HEK293 (cell line): ENCODE measurements around the gene GSN.

ENCODE experiments used
- FEZF1 ChIP-seq: fragments of 450-650 bp; formaldehyde crosslinking; IDR thresholded peaks from 2 replicates; pipeline ENCODE4 v1.5.1; 2016; ENCODE audit warnings: missing biosample characterization, missing genetic modification characterization
- GLI2 ChIP-seq: fragments of 450-650 bp; formaldehyde crosslinking; IDR thresholded peaks from 2 replicates; pipeline ENCODE4; 2017; ENCODE audit warnings: missing biosample characterization, missing genetic modification characterization, low read depth, borderline replicate concordance
- PATZ1 ChIP-seq: fragments of 450-650 bp; formaldehyde crosslinking; IDR thresholded peaks from 2 replicates; pipeline ENCODE4 v1.5.1; 2016; ENCODE audit warnings: missing biosample characterization, missing genetic modification characterization
- PRDM1 ChIP-seq: fragments of 450-650 bp; formaldehyde crosslinking; IDR thresholded peaks from 2 replicates; pipeline ENCODE4; 2016; ENCODE audit warnings: missing biosample characterization, missing genetic modification characterization
- PRDM10 ChIP-seq: fragments of 450-650 bp; formaldehyde crosslinking; IDR thresholded peaks from 2 replicates; pipeline ENCODE4 v1.5.1; 2016; ENCODE audit warnings: missing biosample characterization, missing genetic modification characterization
- PRDM6 ChIP-seq: fragments of 450-650 bp; formaldehyde crosslinking; IDR thresholded peaks from 2 replicates; pipeline ENCODE4 v1.5.1; 2017; ENCODE audit warnings: missing biosample characterization, missing genetic modification characterization
- RBAK ChIP-seq: fragments of 450-650 bp; formaldehyde crosslinking; IDR thresholded peaks from 2 replicates; pipeline ENCODE4 v1.5.1; 2016; ENCODE audit warnings: missing biosample characterization, missing genetic modification characterization
- TRIM28 ChIP-seq: IDR thresholded peaks from 2 replicates; pipeline ENCODE4 v1.6.1; 2011; ENCODE audit warnings: low read length, control low read depth, borderline replicate concordance
- ZNF114 ChIP-seq: fragments of 450-650 bp; formaldehyde crosslinking; IDR thresholded peaks from 2 replicates; pipeline ENCODE4 v1.5.0; 2017; ENCODE audit warnings: missing biosample characterization, missing genetic modification characterization
- ZNF146 ChIP-seq: fragments of 450-650 bp; formaldehyde crosslinking; IDR thresholded peaks from 2 replicates; pipeline ENCODE4 v1.5.1; 2016; ENCODE audit warnings: missing biosample characterization, missing genetic modification characterization
- ZNF157 ChIP-seq: fragments of 450-650 bp; formaldehyde crosslinking; IDR thresholded peaks from 2 replicates; pipeline ENCODE4 v1.5.1; 2016; ENCODE audit warnings: missing biosample characterization, missing genetic modification characterization
- ZNF19 ChIP-seq: fragments of 450-650 bp; formaldehyde crosslinking; IDR thresholded peaks from 2 replicates; pipeline ENCODE4; 2016; ENCODE audit warnings: missing biosample characterization, missing genetic modification characterization, low read depth
- ZNF221 ChIP-seq: fragments of 450-650 bp; formaldehyde crosslinking; IDR thresholded peaks from 2 replicates; pipeline ENCODE4 v1.5.1; 2017; ENCODE audit warnings: missing biosample characterization, missing genetic modification characterization, borderline replicate concordance
- ZNF223 ChIP-seq: fragments of 450-650 bp; formaldehyde crosslinking; IDR thresholded peaks from 2 replicates; pipeline ENCODE4 v1.5.1; 2016; ENCODE audit warnings: missing biosample characterization, missing genetic modification characterization
- ZNF354C ChIP-seq: fragments of 450-650 bp; formaldehyde crosslinking; IDR thresholded peaks from 2 replicates; pipeline ENCODE4 v1.5.1; 2016; ENCODE audit warnings: missing biosample characterization, missing genetic modification characterization, low read depth, borderline replicate concordance
- ZNF48 ChIP-seq: fragments of 450-650 bp; formaldehyde crosslinking; IDR thresholded peaks from 2 replicates; pipeline ENCODE4 v1.5.1; 2016; ENCODE audit warnings: missing biosample characterization, missing genetic modification characterization
- ZNF629 ChIP-seq: fragments of 450-650 bp; formaldehyde crosslinking; IDR thresholded peaks from 2 replicates; pipeline ENCODE4 v1.5.1; 2017; ENCODE audit warnings: missing biosample characterization, missing genetic modification characterization
- ZNF670 ChIP-seq: fragments of 450-650 bp; formaldehyde crosslinking; IDR thresholded peaks from 2 replicates; pipeline ENCODE4 v1.5.1; 2016; ENCODE audit warnings: missing biosample characterization, missing genetic modification characterization, low read depth
- ZNF692 ChIP-seq: fragments of 450-650 bp; formaldehyde crosslinking; IDR thresholded peaks from 2 replicates; pipeline ENCODE4 v1.5.1; 2016; ENCODE audit warnings: missing biosample characterization, missing genetic modification characterization
- ZSCAN16 ChIP-seq: fragments of 450-650 bp; formaldehyde crosslinking; IDR thresholded peaks from 2 replicates; pipeline ENCODE4 v1.5.1; 2016; ENCODE audit warnings: missing biosample characterization, missing genetic modification characterization
- ZSCAN18 ChIP-seq: fragments of 450-650 bp; formaldehyde crosslinking; IDR thresholded peaks from 2 replicates; pipeline ENCODE4 v1.5.1; 2016; ENCODE audit warnings: missing biosample characterization, missing genetic modification characterization
- TF ChIP-seq, protein P1 (sequence below): fragments of 450-650 bp; formaldehyde crosslinking; optimal IDR thresholded peaks from 2 replicates; pipeline ENCODE3; 2016; ENCODE audit warnings: missing biosample characterization, mild to moderate bottlenecking, missing genetic modification characterization
- TF ChIP-seq, protein P2 (sequence below): fragments of 450-650 bp; formaldehyde crosslinking; IDR thresholded peaks from 2 replicates; pipeline ENCODE4 v1.5.1; 2017; ENCODE audit warnings: missing biosample characterization, mild to moderate bottlenecking, missing genetic modification characterization, moderate library complexity
- TF ChIP-seq, protein P3 (sequence below): fragments of 450-650 bp; formaldehyde crosslinking; IDR thresholded peaks from 2 replicates; pipeline ENCODE4 v1.5.1; 2017; ENCODE audit warnings: missing biosample characterization, missing genetic modification characterization

The GSN gene

GRCh38 chr9:121233906-121234831, 33.8 kb upstream of the GSN start (continued):
- TF ChIP-seq PRDM10 (tag by site-specific recombination): no peak
- TF ChIP-seq, protein P1, sequence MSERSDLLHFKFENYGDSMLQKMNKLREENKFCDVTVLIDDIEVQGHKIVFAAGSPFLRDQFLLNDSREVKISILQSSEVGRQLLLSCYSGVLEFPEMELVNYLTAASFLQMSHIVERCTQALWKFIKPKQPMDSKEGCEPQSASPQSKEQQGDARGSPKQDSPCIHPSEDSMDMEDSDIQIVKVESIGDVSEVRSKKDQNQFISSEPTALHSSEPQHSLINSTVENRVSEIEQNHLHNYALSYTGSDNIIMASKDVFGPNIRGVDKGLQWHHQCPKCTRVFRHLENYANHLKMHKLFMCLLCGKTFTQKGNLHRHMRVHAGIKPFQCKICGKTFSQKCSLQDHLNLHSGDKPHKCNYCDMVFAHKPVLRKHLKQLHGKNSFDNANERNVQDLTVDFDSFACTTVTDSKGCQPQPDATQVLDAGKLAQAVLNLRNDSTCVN (tag by site-specific recombination): no peak
- TF ChIP-seq, protein P2, sequence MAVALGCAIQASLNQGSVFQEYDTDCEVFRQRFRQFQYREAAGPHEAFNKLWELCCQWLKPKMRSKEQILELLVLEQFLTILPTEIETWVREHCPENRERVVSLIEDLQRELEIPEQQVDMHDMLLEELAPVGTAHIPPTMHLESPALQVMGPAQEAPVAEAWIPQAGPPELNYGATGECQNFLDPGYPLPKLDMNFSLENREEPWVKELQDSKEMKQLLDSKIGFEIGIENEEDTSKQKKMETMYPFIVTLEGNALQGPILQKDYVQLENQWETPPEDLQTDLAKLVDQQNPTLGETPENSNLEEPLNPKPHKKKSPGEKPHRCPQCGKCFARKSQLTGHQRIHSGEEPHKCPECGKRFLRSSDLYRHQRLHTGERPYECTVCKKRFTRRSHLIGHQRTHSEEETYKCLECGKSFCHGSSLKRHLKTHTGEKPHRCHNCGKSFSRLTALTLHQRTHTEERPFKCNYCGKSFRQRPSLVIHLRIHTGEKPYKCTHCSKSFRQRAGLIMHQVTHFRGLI (tag by site-specific recombination): peak; percentile 64
- no peak for TF ChIP-seq PATZ1 (tag by site-specific recombination)
- TF ChIP-seq, protein P3, sequence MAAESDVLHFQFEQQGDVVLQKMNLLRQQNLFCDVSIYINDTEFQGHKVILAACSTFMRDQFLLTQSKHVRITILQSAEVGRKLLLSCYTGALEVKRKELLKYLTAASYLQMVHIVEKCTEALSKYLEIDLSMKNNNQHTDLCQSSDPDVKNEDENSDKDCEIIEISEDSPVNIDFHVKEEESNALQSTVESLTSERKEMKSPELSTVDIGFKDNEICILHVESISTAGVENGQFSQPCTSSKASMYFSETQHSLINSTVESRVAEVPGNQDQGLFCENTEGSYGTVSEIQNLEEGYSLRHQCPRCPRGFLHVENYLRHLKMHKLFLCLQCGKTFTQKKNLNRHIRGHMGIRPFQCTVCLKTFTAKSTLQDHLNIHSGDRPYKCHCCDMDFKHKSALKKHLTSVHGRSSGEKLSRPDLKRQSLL (tag by site-specific recombination): no peak
- no peak for TF ChIP-seq ZNF114 (tag by site-specific recombination)
- TF ChIP-seq PRDM1 (tag by site-specific recombination): no peak
- no peak for TF ChIP-seq ZNF48 (tag by site-specific recombination)
- no peak for TF ChIP-seq PRDM6
- peak; percentile 46 for TF ChIP-seq FEZF1 (tag by site-specific recombination)
- TF ChIP-seq ZNF629 (tag by site-specific recombination): peak; percentile 40; the same call in 1 of the 2 replicates
- no peak for TF ChIP-seq ZNF670 (tag by site-specific recombination)
- TF ChIP-seq ZNF146 (tag by site-specific recombination): no peak
- TF ChIP-seq ZSCAN16 (tag by site-specific recombination): peak; percentile 52; the same call in 1 of the 2 replicates
- 0 out of 2 replicates have a peak, but pooled peaks have one; percentile 29 for TF ChIP-seq ZNF692
- TF ChIP-seq ZNF157 (tag by site-specific recombination): no peak
- TF ChIP-seq ZNF223 (tag by site-specific recombination): no peak
- TF ChIP-seq GLI2 (tag by site-specific recombination): no peak
- TF ChIP-seq ZSCAN18 (tag by site-specific recombination): no peak
- TF ChIP-seq RBAK (tag by site-specific recombination): no peak
- no peak for TF ChIP-seq TRIM28
- no peak for TF ChIP-seq ZNF19 (tag by site-specific recombination)
- no peak for TF ChIP-seq ZNF354C
- no peak for TF ChIP-seq ZNF221 (tag by site-specific recombination)
